K562 (cell line): ENCODE data around the gene TRAPPC5. TPM values are rescaled to one million over a fixed set of nuclear protein-coding genes. Genes with fewer than 3 reads are reported as not detected.
A peak's percentile ranks its signal among the peaks of the same experiment; 100 is the strongest.

Experiments used
- E2F3 ChIP-seq: fragments of 250-450 bp; sonication (Bioruptor Pico); IDR thresholded peaks from 2 replicates; pipeline ENCODE4 v1.4.0; 2020; ENCODE audit warnings: mild to moderate bottlenecking
- ELF2 ChIP-seq: fragments of 250-450 bp; sonication (Bioruptor Pico); IDR thresholded peaks from 2 replicates; pipeline ENCODE4 v1.5.0; 2021; ENCODE audit warnings: mild to moderate bottlenecking
- ESRRA ChIP-seq: fragments of 450-650 bp; IDR thresholded peaks from 2 replicates; pipeline ENCODE4 v1.6.1; 2014; ENCODE audit warnings: low read depth, mild to moderate bottlenecking, moderate library complexity, borderline replicate concordance
- FUS ChIP-seq: fragments of 200-400 bp; formaldehyde crosslinking; optimal IDR thresholded peaks from 2 replicates; pipeline ENCODE3; 2017; ENCODE audit warnings: low read depth, low read length
- HDAC1 ChIP-seq, 2 experiments: fragments of 450-650 bp; IDR thresholded peaks; 2 replicates each; pipeline ENCODE4 v1.6.1; 2016 to 2017; ENCODE audit warnings: inconsistent platforms in 1 of 2, mild to moderate bottlenecking in 1 of 2, moderate library complexity in 1 of 2
- HDGF ChIP-seq: fragments of 450-650 bp; IDR thresholded peaks from 2 replicates; pipeline ENCODE4 v1.6.1; 2016
- HMG20B ChIP-seq: fragments of 250-450 bp; sonication (Bioruptor Pico); IDR thresholded peaks from 2 replicates; pipeline ENCODE4 v1.5.0; 2021; ENCODE audit warnings: mild to moderate bottlenecking
- HNRNPLL ChIP-seq: fragments of 200-400 bp; formaldehyde crosslinking; IDR thresholded peaks from 2 replicates; pipeline ENCODE4 v1.6.1; 2017; ENCODE audit warnings: low read length, low read depth, mild to moderate bottlenecking; ENCODE audit not compliant: poor library complexity, severe bottlenecking
- KLF10 ChIP-seq: fragments of 250-450 bp; sonication (Bioruptor Pico); IDR thresholded peaks from 2 replicates; pipeline ENCODE4 v1.6.1; 2021; ENCODE audit warnings: matching md5 sums
- LARP7 ChIP-seq: fragments of 450-650 bp; IDR thresholded peaks from 2 replicates; pipeline ENCODE4 v1.6.1; 2016
- MAFK ChIP-seq: IDR thresholded peaks from 2 replicates; pipeline ENCODE4 v1.6.1; 2011; ENCODE audit warnings: low read length, improper control_type of control experiment
- NFIC ChIP-seq: fragments of 450-650 bp; IDR thresholded peaks from 2 replicates; pipeline ENCODE4 v1.6.1; 2017; ENCODE audit warnings: mild to moderate bottlenecking, inconsistent platforms
- NR2C1 ChIP-seq, 2 experiments: fragments of 450-650 bp; IDR thresholded peaks; 2 replicates each; pipeline ENCODE4 v1.6.1; 2017; ENCODE audit warnings: mild to moderate bottlenecking in 2 of 2, antibody characterized with exemption in 1 of 2, inconsistent platforms in 1 of 2, missing compliant biosample characterization in 1 of 2, missing genetic modification characterization in 1 of 2
- NR2F6 ChIP-seq: fragments of 450-650 bp; formaldehyde crosslinking; IDR thresholded peaks from 2 replicates; pipeline ENCODE4 v1.4.0; 2020; ENCODE audit warnings: mild to moderate bottlenecking
- PHF8 ChIP-seq: fragments of 200-600 bp; sonication (generic); IDR thresholded peaks from 2 replicates; pipeline ENCODE4 v1.6.1; 2012; ENCODE audit warnings: mixed run types, mild to moderate bottlenecking, inconsistent platforms, low read length, moderate library complexity, borderline replicate concordance
- RBBP5 ChIP-seq: fragments of 200-600 bp; sonication (generic); IDR thresholded peaks from 2 replicates; pipeline ENCODE4 v1.6.1; 2012; ENCODE audit warnings: borderline replicate concordance, mild to moderate bottlenecking, low read length, control low read depth, inconsistent platforms; ENCODE audit not compliant: insufficient read depth, poor library complexity, severe bottlenecking
- RFX1 ChIP-seq: fragments of 450-650 bp; IDR thresholded peaks from 2 replicates; pipeline ENCODE4 v1.6.1; 2016; ENCODE audit warnings: mild to moderate bottlenecking, moderate library complexity
- SIX5 ChIP-seq, 2 experiments: IDR thresholded peaks; 2 replicates each; pipeline ENCODE4 v1.6.1; 2011; ENCODE audit warnings: low read length in 2 of 2, borderline replicate concordance in 1 of 2, low read depth in 1 of 2, mild to moderate bottlenecking in 1 of 2, moderate library complexity in 1 of 2; ENCODE audit not compliant: insufficient read depth in 1 of 2
- SMAD3 ChIP-seq: fragments of 450-650 bp; formaldehyde crosslinking; conservative IDR thresholded peaks from 2 replicates; pipeline ENCODE4 v1.4.0; 2020; ENCODE audit warnings: mild to moderate bottlenecking
- SPI1 ChIP-seq: IDR thresholded peaks from 2 replicates; pipeline ENCODE4 v1.6.1; 2011; ENCODE audit warnings: low read depth, low read length, control low read depth, borderline replicate concordance
- TEAD4 ChIP-seq, 2 experiments: sonication (generic) in 1 of 2; formaldehyde crosslinking in 1 of 2; IDR thresholded peaks; 2 replicates each; pipeline versions ENCODE4 v1.6.1 to v1.8.0; 2012 to 2022; ENCODE audit warnings: borderline replicate concordance in 1 of 2, inconsistent platforms in 1 of 2, low read length in 1 of 2, mild to moderate bottlenecking in 1 of 2, missing genetic modification reagents in 1 of 2
- XRCC4 ChIP-seq: IDR thresholded peaks from one replicate; pipeline ENCODE4 v1.6.1; 2011; ENCODE audit not compliant: insufficient read depth, insufficient read length; ENCODE audit errors: extremely low read depth
- ZNF197 ChIP-seq: fragments of 200-800 bp; sonication (Bioruptor generic); IDR thresholded peaks from 2 replicates; pipeline ENCODE4 v1.6.1; 2016; ENCODE audit warnings: low read depth, missing genetic modification characterization, missing compliant biosample characterization
- ZNF431 ChIP-seq: sonication (generic); formaldehyde crosslinking; IDR thresholded peaks from 2 replicates; pipeline ENCODE4 v1.8.0; 2022; ENCODE audit warnings: mild to moderate bottlenecking, missing genetic modification reagents
- ZNF551 ChIP-seq: fragments of 250-450 bp; sonication (Bioruptor Pico); IDR thresholded peaks from 2 replicates; pipeline ENCODE4 v1.5.0; 2021; ENCODE audit warnings: mild to moderate bottlenecking, moderate library complexity
- ZNF583 ChIP-seq: fragments of 250-450 bp; sonication (Bioruptor Pico); IDR thresholded peaks from 2 replicates; pipeline ENCODE4 v1.4.0; 2020
- ZNF644 ChIP-seq: fragments of 200-800 bp; sonication (Bioruptor generic); IDR thresholded peaks from 2 replicates; pipeline ENCODE4 v1.6.1; 2016; ENCODE audit warnings: low read depth, missing genetic modification characterization, missing compliant biosample characterization
- polyA plus RNA-seq, 8 experiments: library from polyadenylated mRNA; depleted of rRNA in 4 of 8; stranded (reverse) in 5 of 8; unstranded in 3 of 8; fragments of >200 nt; fragmentation: Nextera tagmentation in 2 of 8; fragmentation: Illumina TruSeq in 1 of 8; extraction: Ambion mirVana in 2 of 8; extraction: Trizol in 1 of 8; gene quantifications; 2 replicates each; pipeline versions ENCODE4 v1.2.1 to v1.2.3, GENCODE V29; 2011 to 2014; ENCODE audit warnings: inconsistent platforms in 1 of 8, missing spikeins in 1 of 8
- total RNA-seq, 7 experiments: library from RNA; depleted of rRNA in 6 of 7; stranded (reverse); fragments of >200 nt in 6 of 7; fragmentation: Illumina TruSeq in 2 of 7; extraction: Trizol in 2 of 7; gene quantifications; 2 replicates each; pipeline versions ENCODE4 v1.2.1 to v1.2.3, GENCODE V29; 2011 to 2021; ENCODE audit warnings: low replicate concordance in 1 of 7
- TF ChIP-seq, protein P1 (sequence below): fragments of 250-450 bp; sonication (Bioruptor Pico); IDR thresholded peaks from 2 replicates; pipeline ENCODE4 v1.8.0; 2022; ENCODE audit warnings: moderate library complexity, mild to moderate bottlenecking, inconsistent platforms
- TF ChIP-seq, protein P2 (sequence below): fragments of 200-800 bp; sonication (Bioruptor generic); IDR thresholded peaks from 2 replicates; pipeline ENCODE4 v1.6.1; 2017; ENCODE audit warnings: missing genetic modification characterization, missing compliant biosample characterization

TRAPPC5 gene
- total and polyA plus RNA-seq, 9 of the 15 experiments (the other 6 are each of a cell fraction or from before 2014, with no cell fraction given) = 2.0 to 76.9 (median 29.3) TPM

DNA sequence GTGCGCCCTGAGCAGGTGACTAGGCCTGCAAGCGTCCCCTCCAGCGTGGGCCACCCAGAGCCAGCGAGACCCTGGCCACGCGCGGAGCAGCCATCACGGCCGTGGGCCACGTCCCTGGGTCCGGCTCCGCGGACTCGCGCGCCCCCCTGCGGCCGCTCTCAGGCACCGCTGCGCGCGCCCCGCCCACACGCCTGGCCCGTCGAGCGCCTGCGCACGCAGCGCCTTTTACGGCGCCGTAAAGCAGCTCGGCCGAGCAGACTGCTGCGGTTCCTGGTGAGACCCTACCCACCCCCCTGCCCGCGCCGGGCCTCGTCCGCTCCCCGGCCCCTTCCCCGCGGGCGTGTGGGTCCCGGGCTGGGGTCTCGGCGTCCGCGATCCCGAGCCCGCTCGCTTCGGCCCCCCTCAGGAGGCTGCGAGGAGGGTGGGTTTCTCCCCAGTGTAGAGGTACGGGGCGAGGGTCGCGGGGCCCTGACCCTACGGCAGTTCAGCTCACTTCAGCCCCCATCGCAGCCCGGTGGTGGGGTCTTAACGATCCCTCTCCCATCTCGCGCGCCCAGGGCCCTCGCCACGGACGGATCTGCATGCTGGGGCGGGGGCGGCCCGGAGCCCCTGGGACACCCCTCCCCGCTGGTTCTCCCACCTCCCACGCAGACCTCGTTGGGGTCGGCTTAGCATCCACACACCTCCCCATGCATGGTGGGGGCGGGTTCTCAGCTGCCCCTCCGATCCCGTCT lies at the start of gene TRAPPC5 (continued):
- TF ChIP-seq NR2C1 (IDR thresholded peaks at IDR 0.05) (no peak), NR2C1 (tag; IDR thresholded peaks at IDR 0.05) (no peak), SIX5 (IDR thresholded peaks at IDR 0.05; ENCODE audit: borderline replicate concordance in 1 of 2, insufficient read depth in 1 of 2, low read depth in 1 of 2, low read length in 2 of 2) (no peak), ZNF551 (no peak), SMAD3 (CRISPR knock-in tag) (no peak), KLF10 (no peak), E2F3 (CRISPR knock-in tag) (0 out of 2 replicates have a peak, but pooled peaks have one; percentile 52), ZNF644 (tag) (no peak), MAFK (no peak), RBBP5 (peak; percentile 50), TEAD4 (IDR thresholded peaks at IDR 0.05; ENCODE audit: low read length) (no peak), TEAD4 (CRISPR knock-in tag; IDR thresholded peaks at IDR 0.05; ENCODE audit: borderline replicate concordance) (no peak), RFX1 (no peak), HMG20B (CRISPR knock-in tag) (no peak), FUS (peak; percentile 25), HDAC1 (IDR thresholded peaks at IDR 0.05) (peak in 1 of 2 experiments; percentile 11; a peak in 1 of 4 replicates), HNRNPLL (peak; percentile 57), ZNF197 (CRISPR knock-in tag) (no peak), NFIC (0 out of 2 replicates have a peak, but pooled peaks have one; percentile 18), SPI1 (no peak), HDGF (no peak), ZNF583 (CRISPR knock-in tag) (no peak), ESRRA (peak; percentile 67), NR2F6 (CRISPR knock-in tag) (no peak), PHF8 (peak; percentile 80; the same call in 1 of the 2 replicates), ELF2 (CRISPR knock-in tag) (no peak), ZNF431 (CRISPR knock-in tag) (0 out of 2 replicates have a peak, but pooled peaks have one; percentile 10), LARP7 (no peak), XRCC4 (no peak)
- TF ChIP-seq, protein P1, sequence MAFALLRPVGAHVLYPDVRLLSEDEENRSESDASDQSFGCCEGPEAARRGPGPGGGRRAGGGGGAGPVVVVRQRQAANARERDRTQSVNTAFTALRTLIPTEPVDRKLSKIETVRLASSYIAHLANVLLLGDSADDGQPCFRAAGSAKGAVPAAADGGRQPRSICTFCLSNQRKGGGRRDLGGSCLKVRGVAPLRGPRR (CRISPR knock-in tag) = no peak
- TF ChIP-seq, protein P2, sequence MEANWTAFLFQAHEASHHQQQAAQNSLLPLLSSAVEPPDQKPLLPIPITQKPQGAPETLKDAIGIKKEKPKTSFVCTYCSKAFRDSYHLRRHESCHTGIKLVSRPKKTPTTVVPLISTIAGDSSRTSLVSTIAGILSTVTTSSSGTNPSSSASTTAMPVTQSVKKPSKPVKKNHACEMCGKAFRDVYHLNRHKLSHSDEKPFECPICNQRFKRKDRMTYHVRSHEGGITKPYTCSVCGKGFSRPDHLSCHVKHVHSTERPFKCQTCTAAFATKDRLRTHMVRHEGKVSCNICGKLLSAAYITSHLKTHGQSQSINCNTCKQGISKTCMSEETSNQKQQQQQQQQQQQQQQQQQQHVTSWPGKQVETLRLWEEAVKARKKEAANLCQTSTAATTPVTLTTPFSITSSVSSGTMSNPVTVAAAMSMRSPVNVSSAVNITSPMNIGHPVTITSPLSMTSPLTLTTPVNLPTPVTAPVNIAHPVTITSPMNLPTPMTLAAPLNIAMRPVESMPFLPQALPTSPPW (CRISPR knock-in tag) = peak; percentile 56
